ENCODE measurements around the gene MCCC1.

GRCh38 chr3:183122257-183122932 lies 23.1 kb upstream of the MCCC1 start:
- TF ChIP-seq CTCF (IDR thresholded peaks at IDR 0.05) (peak; percentile 53 to 92 (median 84)), POLR2A (IDR thresholded peaks at IDR 0.05) (no peak)

Data from esophagus squamous epithelium (tissue), 4 donors.